DMS114 treated with DMSO at 0.1 percent for 48 hours (cell line): ENCODE results near the gene MR1.

ENCODE experiments used
- DNase-seq: peaks from one replicate; lab custom pipeline; 2025; ENCODE audit not compliant: unreplicated experiment; lab: John Stamatoyannopoulos, UW

Gene MR1

GRCh38 chr1:181106479-181106878, 72.7 kb downstream of the MR1 start:
- no peak for DNase-seq

- DNase-seq = no peak
Observed at GRCh38 chr1:181107711-181108110, 73.9 kb downstream of the MR1 start.

DNA sequence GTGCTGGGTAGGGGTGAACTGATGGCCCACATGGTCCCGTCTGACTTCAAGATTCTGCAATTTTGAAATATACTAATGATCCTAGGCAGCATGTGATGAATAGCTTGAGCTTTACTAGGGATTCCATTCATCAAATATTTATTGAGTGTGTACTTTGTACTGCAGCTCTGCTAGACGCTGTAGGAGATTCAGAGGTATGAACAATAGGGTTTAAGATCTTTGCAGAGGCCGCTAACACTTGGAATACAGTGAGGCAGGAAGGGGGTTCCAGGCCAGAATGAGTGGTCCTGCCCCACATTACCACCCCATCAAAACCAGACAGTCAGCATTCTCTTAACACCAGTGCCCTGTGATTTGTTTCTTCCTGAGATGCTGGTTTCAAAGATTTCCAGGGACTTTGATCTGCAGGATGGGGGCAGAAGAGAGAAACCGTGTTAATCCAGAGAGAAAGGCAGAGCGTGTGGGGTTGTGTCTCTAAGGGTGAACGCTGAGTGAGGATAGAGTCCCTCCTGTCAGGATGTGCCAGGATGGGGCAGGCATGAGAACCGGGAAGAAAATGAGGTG, 74.6 kb downstream of the MR1 start:
- DNase-seq = no peak

DNA sequence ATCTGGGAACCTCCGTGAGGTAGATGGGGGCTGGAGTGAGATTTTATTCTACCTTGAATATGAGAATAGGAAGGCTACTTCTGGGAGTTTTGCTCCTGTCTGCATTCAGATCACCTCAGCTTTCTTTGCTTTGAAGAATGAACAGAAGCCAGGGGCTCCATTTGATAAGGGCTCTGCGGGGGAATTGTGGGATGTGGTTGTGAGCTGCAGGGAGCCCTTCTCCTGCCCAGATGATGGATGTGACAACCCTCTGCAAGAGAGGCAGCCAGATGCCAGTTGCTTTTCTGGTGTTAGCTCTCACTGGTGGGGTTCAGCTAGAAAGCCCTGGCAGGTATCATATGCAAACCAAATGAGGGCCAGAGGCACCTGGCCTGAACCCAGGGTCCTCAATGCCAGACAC, 76.2 kb downstream of the MR1 start:
- no peak for DNase-seq
